ENCODE measurements around the gene TMEM253. TPM values are rescaled to one million over a fixed set of nuclear protein-coding genes. Genes with fewer than 3 reads are reported as not detected.

TMEM253 gene
- total RNA-seq, 1 donor from 2014 or later: not detected

DNA sequence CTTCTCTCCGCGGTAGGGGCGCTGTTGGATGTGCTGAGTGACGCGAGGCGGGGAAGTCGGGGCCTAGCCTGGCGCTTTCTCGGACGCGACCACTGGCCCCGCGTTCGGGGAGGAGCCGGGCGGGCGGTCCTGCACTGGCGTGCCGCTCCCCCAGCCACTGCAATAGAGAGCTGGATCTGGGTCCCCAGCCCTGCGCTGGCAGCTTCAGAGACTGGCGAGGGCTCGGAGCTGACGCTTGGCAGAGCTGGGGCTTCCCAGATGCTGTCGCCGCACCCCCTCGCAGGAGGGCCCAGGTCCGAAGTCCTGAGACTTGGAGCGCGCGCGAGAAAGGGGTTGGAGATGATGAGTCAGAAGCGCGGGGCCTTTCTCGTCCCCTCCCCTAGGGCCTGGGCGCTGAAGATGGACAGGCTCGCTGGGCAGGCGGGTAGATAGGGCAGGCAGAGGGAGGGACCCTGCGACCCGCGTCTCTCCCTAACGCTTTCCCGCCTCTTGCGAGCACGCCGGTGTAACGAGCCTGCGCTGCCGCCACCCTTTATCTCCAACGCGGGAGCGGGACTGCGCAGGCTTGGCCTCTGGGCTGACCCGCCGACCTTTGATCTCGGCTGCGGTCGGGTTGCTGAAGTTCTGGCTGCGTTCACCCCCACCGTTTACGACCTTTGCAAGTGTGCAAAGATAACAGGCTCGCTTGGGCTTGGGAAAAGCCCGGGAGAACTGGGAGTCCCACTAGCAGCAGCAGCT lies 3.0 kb downstream of the TMEM253 start:
- DNase-seq (ENCODE audit: low read depth in 2 of 2): peak; percentile 86 to 96

DNA sequence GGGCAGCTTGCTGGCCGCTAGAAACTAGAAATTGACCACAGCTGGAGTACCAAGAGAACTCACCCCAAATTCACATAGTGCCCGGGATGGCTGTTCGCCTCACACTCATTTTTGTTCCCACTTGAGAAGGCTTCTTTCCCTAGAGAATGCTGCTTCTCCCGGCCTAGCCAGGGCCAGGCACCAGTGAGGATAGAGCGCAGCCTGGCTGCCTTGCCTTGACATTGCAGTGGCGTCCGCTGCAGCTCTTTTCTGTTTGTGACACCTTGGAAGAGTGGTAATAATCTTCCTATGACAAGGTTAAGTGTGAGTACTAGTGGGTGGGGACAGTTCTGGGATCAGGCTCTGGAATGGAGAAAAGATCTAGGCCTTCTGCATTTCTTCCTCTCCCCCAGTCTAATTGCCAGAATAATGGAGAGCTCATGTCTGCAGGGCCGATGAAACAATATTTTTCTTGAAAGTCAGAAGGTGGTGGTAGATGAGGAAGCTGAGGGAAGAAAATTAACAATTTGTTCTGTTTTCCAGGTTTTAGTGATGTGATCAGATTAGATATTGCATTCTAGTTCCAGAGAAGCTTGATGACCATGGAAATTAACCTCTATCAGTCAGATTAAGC lies 3.7 kb downstream of the TMEM253 start:
- DNase-seq (ENCODE audit: low read depth in 2 of 2): peak; percentile 49 to 81

DNA sequence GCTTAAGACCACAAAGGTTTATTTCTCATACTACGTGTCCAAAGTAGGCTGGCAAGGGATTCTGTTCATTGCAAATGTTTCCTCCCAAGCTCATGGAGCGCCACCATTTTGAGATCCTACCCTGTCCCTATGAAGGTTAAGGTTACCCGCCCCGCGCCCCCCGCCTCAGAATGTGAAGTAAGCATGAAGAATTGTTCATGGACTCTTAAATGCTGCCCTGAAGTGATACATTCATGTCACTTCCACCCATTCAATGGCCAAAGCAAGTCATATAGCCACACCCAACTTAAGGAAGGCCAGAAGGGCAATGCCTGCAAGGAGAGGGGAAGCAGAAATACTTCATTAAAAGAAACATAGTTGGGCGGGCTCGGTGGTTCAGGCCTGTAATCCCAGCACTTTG lies 4.2 kb downstream of the TMEM253 start:
- DNase-seq (ENCODE audit: low read depth in 2 of 2): no peak

DNA sequence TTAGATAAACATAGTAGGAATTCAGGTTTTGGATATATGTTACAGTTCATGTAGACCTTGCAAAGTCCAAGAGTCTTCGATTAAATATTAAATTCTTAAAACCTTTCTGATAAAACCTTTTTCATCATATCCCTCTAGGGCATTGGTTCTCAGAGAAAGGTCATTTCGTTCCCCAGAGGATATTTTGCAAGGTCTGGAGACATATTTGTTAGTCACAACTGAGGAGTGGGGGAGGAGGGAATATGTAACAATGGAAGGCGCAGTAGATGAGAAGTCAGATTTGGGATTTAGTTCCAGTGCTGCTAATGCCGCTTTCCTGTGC lies 5.3 kb downstream of the TMEM253 start:
- DNase-seq (ENCODE audit: low read depth in 2 of 2): no peak

DNA sequence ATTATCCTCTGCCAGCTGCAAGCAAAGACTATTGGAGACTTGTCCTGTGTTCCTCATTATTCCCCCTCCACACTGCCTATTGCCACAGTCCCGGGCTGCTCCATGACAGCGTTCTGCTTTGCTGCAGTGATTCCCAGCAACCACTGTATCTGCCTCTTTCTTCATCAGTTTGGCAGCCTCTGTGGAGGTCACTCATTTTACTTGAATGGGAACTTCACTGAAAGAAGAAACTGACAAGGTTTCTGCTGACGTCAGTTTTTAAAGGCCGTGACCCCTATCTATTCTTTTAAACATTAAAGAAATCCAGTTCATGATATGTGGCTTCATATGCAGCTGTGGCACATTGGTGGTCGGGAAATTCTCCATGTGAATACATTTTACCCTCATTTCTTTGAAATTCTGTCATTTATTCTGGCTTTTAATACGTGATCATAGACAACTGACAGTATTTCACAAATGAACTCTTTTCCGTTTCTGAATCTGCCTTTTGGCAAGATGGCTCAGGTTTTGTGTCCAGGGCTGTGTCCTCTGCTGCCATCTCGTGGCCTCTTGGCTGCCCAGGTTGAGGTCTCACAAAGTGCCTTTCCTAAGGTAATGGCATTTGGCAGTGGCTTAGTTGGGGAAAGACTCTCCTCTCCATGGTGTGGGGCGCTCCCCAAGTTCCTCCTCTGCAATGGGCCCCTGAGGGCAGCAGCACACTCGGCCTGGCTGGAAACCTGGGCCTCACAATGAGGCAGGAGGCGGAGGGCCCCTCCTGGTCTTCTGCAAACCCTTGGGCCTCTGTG lies 5.8 kb downstream of the TMEM253 start:
- peak; percentile 65 to 72 for DNase-seq (ENCODE audit: low read depth in 2 of 2)

DNA sequence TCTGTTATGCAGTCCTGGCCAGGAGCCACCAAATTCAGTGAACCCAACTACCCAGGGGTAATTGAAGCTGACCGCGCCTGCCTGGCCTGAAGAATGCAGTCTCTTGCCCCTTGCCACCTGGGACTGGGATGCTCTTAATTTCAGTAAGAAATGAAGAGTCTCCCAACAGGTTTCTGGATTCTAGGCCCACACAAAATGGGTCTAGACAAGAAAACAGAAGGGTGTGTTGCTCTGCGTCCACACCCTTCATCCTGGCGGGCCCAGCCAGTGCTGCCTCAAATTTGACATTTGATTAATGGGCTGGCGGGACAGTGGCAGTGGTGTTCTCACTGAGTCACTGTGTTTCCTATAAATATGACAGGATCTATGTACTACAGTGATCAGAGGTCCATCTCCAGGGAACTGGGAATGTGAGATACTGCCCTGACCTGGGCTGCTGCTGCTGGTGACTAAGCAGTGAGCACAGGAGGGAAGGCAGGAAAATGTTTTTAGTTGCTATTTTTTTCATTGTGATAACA lies 6.5 kb downstream of the TMEM253 start:
- peak in 1 of 2 donors; percentile 36 for DNase-seq (ENCODE audit: low read depth in 2 of 2)

DNA sequence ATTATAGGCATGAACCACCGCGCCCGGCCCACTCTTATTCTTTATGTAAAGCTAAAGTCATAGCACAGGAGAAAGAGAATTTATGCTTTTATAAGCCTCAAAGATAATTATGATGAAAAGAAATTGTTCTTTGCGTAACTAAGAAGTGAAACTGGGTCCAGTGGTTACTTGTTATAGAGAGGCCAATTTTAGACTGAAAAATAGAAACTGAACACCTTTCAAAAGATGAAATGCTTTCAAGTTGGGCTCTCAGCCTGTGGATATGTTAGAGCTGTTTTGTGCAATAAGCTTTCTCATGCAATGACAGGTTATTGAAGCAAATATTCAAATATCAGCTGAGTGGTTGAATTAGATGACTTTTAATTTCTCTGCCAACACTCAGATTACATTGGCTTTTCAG lies 7.9 kb downstream of the TMEM253 start:
- no peak for DNase-seq (ENCODE audit: low read depth in 2 of 2)

DNA sequence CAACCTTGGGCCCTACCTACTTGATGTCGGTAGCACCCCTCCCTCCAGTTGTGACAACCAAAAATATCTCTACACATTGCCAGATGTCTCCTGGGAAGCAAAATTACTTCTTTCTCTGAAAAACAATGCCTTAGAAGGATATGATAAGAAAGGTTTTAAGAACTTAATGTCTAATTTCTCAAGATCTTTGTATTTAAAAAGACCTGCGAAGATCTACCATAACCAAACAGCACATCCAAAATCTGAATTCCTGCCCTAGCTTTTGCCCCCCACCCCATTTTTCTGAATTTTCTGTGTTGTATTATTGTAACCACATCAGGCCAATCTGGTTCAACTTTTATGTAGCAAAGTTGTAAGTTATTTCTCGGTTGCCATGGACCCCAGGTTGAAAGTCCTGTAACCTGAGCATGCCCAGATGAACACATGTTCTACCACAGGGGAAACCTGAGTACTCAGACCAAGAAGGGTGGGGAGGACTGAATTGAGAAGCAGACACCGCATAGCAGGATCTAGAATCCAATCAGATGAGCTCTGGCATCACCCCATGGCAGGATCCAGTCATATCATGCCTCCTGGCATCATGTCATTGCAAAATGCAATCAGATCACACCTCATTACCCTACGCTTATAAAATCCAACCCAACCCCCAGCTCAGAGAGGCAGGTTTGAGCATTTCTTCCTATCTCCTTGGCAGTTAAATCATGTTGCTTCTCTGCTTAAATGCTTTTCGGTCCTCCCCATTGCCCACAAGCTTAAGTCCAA lies 8.7 kb downstream of the TMEM253 start:
- no peak for DNase-seq (ENCODE audit: low read depth in 2 of 2)

DNA sequence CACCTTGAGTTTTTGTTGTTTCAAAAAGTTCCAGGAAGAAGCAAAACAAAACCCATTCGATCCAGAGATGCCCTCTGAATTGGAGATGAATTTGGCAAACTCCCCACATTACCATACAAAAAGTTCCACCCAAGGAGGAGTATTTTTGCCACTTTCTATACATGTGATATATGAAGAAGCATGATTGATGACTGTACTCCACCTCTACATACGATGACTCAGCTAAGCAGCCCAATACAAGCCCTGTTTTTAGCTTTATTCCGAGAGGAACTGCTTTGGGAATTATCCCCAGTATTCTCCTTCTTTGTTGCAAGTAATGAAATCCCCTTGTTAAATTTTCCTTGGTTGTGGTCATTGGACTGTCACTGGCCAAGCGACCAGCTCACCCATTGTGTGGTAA lies 11.4 kb downstream of the TMEM253 start:
- no peak for DNase-seq (ENCODE audit: low read depth in 2 of 2)

DNA sequence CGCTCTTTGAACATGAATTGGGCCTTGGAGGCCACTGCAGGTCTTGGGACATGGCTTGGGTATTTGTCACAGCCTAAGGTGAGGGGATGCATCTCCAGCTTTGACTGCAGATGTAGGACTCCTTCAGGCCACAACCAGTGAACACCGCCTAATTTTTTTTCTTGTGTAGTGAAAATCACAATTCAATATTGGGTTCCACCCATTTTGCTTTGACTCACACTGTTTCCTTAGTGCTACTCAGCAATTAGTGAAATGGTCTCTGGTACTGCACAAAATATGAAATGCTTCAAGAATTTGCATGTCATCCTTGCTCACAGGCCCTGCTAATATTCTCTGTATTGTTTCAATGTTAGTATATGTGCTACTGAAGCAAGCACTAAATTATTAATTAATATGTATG lies 12.5 kb downstream of the TMEM253 start:
- DNase-seq (ENCODE audit: low read depth in 2 of 2): no peak

DNA sequence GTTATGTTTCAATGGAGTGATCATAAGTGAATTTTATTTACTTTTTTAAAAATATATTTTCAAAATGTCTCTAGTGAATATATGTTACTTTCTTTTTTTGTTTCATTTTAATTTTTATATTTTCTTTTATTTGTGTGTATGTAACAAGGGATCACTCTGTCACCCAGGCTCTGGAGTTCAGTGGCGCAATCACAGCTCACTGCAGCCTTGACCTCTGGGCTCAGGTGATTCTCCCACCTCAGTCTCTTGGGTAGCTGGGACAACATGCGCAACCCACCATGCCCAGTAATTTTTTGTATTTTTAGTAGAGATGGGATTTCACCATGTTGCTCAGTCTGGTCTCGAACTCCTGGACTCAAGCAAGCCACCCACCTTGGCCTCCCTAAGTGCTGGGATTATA lies 18.1 kb downstream of the TMEM253 start:
- no peak for DNase-seq (ENCODE audit: low read depth in 2 of 2)

DNA sequence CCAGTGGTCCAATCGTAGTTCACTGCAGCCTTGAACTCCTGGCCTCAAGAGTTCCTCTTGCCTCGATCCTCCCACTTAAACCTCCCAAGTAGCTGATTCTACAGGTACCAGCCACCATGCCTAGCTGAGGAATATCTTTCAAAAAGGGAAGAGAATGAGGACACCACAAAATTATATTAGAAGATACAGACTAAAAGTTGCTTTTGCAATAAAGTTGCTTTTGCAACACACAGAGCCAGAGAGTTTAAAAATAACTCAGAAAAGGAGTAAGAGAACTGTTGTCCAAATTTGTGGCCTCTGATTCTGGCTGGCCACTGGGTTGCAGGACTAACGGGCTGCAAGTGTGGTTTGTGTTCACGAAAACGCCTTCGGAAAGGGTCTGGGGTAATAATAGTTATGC lies 19.8 kb downstream of the TMEM253 start:
- no peak for DNase-seq (ENCODE audit: low read depth in 2 of 2)

DNA sequence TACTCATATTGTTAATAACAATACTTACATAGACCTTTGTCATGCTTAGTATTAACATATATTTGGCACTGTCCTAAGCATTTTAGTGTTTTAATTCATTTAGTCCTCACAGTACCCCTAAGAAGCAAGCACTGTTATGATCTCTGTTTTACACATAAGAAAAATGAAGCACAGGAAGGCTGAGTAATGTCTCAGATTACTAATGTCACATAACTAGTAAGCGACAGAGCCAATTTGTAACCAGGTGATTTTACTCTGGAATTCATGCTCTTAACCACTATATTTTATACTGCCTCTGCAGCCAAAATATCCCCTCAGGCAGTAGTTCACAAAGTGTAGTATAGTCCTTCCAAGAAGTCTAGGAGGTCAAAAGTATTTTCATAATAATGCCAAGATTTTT lies 20.3 kb downstream of the TMEM253 start:
- DNase-seq (ENCODE audit: low read depth in 2 of 2): no peak

DNA sequence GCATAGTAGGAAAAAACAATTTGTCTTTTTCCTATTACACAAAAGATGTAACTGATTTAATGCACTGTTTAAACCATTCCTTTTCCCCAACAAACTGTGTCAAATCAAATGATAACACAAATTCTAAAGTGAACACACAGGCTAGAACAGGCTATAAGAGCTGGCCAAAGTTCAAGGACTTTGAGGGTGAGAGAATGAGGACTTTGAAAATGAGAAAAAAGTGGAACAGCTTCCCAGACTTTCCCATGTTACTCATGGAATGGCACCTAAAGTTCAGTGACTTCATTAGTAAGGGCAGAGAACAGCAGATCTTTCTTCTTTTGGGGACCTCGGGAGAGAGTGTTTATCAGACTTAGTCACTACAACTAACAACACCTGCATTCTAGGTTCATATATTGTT lies 22.6 kb downstream of the TMEM253 start:
- DNase-seq (ENCODE audit: low read depth in 2 of 2): no peak

DNA sequence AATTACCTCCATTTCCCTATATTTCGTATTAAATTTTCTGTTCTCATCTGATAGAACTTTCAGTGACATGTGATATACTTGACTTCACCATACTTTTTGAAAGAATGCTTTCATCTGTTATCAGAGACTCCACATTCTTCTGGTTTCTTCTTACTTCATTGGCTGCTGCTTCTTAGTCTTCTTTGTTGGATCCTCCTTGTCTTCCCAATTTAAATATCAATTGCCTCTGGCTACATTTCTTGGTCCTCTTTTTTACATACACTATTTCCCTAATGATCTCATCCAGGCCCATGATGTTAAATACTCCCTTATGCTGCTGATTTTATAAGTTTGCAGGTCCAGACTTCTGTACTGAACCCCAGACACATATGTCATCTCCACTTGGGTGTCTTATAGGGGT lies 33.0 kb downstream of the TMEM253 start:
- no peak for DNase-seq (ENCODE audit: low read depth in 2 of 2)

DNA sequence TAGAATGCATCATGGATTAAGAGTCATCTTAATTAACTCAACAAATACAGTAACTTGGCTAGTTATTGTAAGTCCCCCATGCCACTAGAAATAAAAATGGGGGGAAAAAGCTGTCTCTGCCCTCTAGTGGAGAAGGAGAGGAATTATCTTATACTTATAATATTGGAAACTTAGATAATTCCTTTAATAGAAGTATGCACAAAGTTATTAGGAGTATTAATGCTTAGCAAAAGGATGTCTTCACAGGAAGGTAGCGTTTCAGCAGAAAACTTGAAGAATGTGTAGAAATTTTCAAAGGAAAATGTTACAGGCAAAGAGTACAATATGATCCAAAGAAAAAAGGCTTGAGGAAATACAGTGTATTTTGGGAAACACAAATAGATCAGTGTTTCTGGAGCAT lies 35.2 kb downstream of the TMEM253 start:
- peak in 1 of 2 donors; percentile 11 for DNase-seq (ENCODE audit: low read depth in 2 of 2)

DNA sequence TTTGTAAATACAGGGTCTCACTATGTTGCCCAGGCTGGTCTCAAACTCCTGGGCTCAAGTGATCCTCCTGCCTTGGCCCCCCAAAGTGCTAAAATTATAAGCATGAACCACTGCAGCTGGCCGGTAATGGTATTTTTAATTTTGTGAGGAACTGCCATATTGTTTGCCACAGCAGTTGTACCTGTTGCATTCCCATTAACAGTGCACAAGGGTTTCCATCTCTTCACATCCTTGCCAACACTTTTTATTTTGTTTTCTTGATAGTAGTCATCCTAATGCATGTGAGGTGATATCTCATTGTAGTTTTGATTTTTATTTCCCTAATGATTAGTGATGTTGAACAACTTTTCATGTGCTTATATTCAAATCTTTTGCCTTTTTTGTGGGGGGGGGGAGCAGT lies 41.5 kb downstream of the TMEM253 start:
- no peak for DNase-seq (ENCODE audit: low read depth in 2 of 2)

DNA sequence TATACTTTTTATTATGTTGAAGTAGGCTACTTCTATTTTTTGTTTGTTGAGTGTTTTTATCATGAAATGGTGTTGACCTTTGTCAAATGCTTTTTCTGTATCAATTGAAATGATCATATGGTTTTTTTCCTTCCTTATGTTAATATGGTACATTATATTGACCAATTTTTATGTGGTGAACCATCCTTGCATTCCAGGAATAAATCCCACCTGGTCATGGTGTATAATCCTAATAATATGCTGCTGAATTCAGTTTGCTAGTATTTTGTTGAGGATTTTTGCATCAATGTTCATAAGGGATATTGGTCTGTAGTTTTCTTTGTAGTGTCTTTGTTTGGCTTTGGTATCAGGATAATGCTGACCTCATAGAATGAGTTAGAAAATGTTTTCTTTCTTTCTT lies 44.6 kb downstream of the TMEM253 start:
- no peak for DNase-seq (ENCODE audit: low read depth in 2 of 2)

DNA sequence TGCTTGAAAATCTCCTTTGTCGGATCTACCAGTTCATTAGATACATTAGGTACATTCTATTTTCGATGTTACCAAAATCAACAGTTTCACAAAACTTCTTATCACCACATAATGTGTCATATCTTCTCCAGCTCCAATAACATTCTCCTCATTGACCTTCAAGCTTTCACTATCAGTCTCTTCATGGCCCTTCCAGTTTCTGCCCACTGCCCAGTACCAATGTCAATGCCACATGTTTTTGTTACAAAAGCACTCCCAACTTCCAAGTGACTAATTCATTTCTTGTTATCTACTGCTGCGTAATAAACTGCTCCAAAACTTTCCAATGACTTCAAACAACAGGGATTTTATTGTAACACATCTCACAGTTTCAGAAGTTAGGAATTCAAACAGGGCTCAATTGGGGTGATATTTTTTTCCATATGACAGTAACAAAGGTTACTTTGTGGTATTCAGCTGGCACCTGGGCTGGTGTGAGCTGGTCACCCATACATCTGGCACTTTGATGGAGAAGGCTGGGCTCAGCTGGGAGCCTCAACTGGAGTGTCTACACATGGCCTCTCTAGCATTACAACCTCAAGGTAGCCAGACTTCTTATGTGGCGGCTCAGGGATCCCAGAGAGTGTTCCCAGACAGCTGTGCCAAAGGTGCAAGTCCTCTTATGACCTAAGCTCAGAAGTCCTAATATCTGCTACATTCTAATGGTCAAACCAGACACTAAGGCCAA lies 48.9 kb downstream of the TMEM253 start:
- no peak for DNase-seq (ENCODE audit: low read depth in 2 of 2)

Data from dermis microvascular lymphatic vessel endothelial cell (primary cell).